GM21367 (cell line): Measurements from ENCODE around the gene ZNF438.

ENCODE experiments used
- ATAC-seq: cut with Tn5 transposase; IDR thresholded peaks from one replicate; pipeline ENCODE4 v1.9.1; 2021; ENCODE audit not compliant: unreplicated experiment

Gene ZNF438

DNA sequence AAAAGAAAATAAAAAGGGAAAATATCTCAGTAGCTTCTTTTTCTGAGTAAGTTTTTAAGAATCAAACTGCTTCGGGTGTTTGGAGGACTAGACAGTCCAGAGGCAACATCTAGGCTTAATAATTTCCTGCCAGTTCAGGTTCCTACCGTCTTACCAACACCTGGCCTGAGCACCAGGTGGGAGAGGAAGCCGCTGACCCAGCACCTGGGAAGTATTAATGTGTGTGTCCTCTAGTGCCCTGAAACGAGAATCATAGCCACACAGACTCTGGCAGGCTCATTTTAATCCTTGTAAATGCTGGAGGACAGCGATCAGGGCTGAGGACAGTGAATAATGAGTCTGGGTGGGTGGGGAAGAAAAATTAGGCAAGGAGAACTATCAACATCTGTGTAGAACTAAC, 137.4 kb downstream of the ZNF438 start:
- no peak for ATAC-seq

GRCh38 chr10:30893208-30893607, 138.5 kb downstream of the ZNF438 start:
- no peak for ATAC-seq

DNA sequence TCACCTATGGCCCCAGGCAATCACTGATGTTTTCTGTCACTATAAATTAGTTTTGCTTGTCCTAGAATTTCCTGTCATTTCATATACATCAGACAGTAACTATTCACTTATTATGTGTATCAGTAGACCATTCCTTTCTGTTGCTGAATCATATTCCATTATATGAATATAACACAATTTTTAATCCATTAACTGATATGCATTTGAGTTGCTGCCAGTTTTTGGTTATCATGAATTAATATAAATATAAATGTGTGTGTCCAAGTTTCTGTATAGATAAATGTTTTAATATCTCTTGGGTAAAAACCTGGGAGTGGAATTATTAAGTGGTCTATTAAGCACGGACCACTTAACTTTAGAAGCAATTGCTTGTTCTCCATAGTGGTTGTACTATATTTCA, 143.8 kb downstream of the ZNF438 start:
- ATAC-seq = no peak

DNA sequence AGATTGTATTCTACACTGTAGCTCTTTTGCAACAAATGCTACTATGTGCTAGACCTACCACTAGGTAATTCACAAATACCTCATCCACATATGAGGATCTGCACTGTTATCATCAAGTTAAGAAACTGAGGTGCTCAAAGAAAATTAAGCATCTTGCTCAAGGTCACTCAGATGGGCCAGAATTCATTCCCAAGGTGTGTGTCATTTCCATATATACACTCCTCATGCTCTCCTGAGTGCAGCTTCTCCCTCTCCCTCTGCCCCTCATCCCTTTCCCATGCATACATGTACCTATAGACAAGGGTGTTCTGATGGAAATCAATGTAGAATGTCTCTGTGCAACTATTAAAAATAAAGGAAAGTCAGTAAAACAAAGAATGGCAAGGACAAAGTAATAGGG, 146.2 kb downstream of the ZNF438 start:
- ATAC-seq = no peak

DNA sequence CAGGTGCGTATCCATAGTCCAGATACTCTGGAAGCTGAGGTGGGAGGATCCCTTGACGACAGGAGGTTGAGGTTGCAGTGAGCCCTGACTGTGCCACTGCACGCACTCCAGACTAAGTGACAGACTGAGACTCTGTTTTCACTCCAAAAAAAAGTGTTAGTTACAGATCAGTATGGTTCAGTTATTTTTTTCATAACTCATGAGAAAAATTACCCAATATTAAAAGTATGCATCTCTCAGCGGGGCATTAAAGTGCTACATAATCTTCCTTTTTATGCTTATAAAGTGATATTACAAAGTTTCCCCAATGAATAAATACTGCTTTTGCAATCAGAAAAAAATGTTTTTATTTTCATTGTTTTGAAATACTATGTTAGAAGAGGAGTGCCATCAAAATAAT, 147.9 kb downstream of the ZNF438 start:
- no peak for ATAC-seq

DNA sequence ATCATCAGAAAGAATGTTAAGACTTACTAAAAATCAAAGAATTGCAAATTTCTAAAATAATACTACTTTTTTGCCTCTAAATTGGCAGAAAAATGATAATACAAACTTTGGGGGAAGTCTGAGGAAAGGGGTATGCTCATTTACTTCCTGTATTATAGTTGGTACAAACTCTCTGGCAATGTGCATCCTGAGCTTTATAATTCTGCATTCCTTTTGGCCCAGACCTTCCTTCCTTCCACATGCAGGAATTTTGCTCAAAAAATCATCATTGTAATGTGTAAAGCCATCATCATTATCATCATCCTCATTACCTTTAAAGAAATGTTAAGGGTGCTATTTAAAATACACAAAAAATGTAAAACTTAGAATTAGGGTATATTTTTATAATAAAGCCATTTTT, 148.5 kb downstream of the ZNF438 start:
- ATAC-seq = no peak

DNA sequence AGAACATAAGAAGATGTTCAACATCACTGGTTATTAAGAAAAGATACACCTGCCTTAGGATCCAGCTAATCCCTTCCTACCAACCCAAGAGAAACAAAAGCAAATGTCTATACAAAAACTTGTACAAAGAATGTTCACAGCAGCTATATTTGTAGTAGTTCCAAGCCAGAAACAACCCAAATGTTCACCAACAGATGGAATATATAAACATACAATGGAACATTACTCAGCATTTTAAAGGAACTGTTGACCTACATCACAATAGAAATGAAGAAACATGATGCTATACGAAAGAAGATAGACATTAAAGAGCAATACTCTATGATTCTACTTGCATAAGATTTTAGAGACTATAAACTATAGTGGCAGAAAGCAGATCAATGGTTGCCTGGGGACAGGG, 149.4 kb downstream of the ZNF438 start:
- no peak for ATAC-seq

- no peak for ATAC-seq
Measured at GRCh38 chr10:30878920-30879319, 152.7 kb downstream of the ZNF438 start.

- no peak for ATAC-seq
Measured at GRCh38 chr10:30877111-30877510, 154.6 kb downstream of the ZNF438 start.

DNA sequence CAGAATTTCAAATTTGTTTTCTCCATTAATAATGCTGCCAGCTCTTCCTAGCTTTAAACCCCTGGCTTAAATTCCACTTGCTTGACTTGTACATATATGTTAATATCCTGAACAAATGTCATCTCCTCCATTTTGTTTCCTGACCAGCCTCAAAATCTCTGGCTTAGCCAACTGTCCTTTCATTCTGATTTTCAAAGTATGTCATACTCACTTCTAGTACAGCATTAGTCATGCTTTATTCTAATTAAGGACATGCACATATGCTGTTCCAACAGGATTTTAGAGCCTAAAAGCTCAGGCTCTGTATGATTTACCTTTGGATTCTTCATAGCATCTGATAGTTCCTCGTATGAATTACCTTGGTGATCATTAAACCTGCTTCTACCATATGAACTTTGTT, 158.3 kb downstream of the ZNF438 start:
- ATAC-seq = no peak

GRCh38 chr10:30870896-30871295, 160.8 kb downstream of the ZNF438 start:
- no peak for ATAC-seq

- ATAC-seq = no peak
Measured at GRCh38 chr10:30869566-30869965, 162.1 kb downstream of the ZNF438 start.

GRCh38 chr10:30868611-30869010, 163.1 kb downstream of the ZNF438 start:
- no peak for ATAC-seq

DNA sequence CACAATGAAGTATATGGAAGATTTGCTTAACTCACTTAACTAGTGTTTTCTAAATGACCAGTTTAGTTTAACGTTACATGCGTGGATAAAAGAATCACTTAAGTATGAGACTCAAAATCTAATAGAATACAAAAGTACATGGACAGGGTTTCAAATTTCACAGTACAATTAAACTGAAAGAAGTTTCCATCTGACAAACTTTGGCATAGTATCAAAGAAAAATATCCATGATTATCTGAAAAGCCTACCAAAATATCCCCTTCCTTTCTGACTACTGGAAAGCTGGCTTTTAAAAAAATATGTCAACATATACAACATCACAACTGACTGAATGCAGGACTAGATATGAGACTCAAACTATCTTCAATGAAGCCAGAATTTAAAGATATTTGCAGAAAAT, 164.8 kb downstream of the ZNF438 start:
- ATAC-seq = no peak

DNA sequence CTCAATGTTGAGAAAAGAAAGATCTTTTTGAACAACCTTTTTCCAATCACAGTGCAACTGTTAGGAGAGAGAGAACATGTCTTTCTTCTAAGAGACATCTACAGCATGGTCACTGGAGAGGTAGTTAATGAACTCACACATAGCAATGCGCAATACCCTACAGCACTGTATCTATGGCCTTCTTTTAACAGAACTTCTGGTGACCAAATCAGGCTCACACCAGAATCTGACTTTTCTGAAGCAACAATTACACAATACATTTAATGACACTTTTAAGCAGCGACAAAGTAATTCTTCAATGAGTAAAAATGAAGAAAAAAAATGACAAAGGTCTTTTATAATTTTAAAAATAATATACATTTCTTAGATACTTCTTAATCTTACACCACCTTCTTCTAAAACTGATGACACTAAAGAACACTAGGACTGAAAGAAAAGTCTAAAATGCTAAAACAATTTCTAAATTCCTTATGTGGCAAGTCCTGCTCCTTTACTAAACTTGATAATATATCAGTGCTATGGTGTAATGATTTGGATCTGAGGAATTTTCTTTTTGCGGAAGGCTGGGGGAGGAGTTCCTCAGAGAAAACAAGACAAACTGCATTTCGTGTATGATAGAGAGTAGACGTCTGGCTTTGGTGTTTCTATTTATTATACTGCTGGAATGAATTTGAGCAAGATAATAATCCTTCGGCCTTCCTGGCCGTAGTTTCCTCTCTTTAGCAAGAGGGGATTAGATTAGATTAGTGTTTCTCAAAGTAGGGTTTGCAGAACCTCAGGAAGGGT, 166.3 kb downstream of the ZNF438 start:
- no peak for ATAC-seq

GRCh38 chr10:30863516-30864210, 168.0 kb downstream of the ZNF438 start:
- ATAC-seq = no peak

DNA sequence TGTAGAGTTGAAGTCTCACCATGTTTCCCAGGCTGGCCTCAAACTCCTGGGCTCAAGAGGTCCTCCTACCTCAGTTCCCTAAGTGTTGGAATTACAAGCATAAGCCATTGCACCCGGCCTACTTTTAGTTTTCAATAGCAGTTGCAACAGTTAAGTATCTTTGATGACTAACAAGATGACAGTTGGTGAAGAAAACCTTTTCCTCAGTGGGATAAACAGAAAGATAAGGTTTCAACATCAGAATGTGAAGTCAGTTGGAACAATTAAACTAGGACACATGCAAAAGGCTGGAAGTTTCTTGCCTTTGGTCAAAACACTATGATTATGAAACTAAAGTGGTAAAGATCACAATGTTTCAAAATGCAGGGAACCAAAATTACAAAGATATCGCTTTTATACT, 169.2 kb downstream of the ZNF438 start:
- ATAC-seq = no peak

- no peak for ATAC-seq
Measured at GRCh38 chr10:30861976-30862375, 169.7 kb downstream of the ZNF438 start.

- no peak for ATAC-seq
Measured at GRCh38 chr10:30861221-30861620, 170.4 kb downstream of the ZNF438 start.

DNA sequence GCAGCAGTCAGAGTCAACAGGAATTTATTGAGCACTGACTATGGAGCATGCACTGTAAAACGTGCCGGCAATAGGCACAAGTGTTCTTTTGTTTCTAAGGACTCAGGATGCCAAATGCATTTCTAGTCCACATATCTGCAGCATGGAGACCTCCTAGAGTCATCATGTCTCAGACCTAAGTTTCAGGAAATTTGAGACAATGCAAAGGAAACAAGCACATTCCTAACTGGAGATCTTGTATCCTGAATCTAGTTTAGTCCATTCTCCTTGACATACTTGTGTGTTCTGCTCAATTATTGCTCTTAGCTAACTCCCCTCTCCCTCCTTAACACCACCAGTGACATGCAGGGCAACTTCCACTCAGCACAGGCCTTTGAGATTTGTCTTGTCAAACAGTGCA, 173.2 kb downstream of the ZNF438 start:
- no peak for ATAC-seq

- ATAC-seq = no peak
Measured at GRCh38 chr10:30857803-30858202, 173.9 kb downstream of the ZNF438 start.

GRCh38 chr10:30855131-30855530, 176.5 kb downstream of the ZNF438 start:
- no peak for ATAC-seq

DNA sequence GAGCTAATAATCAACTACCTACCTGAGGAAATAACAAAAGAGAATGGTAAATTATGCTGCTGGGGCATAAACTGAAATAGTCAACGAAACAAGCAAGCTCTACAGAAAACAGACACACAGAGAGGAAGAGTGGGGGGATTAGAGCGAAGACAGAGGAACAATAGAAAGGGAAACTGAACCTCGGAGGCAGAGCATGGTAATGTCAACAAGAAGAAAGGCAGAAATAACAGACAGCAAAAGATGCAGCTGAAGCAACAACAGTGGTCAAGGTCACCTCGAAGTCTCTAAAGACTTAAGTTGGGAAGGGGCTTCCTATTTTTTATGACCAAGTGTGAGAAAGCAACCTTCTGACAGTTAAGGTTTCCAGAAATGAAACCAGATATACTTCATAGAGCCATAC, 177.0 kb downstream of the ZNF438 start:
- no peak for ATAC-seq
